Measurements from ENCODE around the gene PDLIM1.

- TF ChIP-seq CTCF (IDR thresholded peaks at IDR 0.05) (no peak), POLR2A (IDR thresholded peaks at IDR 0.05) (no peak)
Observed at GRCh38 chr10:95277614-95278013, 13.2 kb downstream of the PDLIM1 start.
